GM18511 (cell line): ENCODE measurements around the gene CPNE9.

Experiments
- ATAC-seq: cut with Tn5 transposase; IDR thresholded peaks from one replicate; pipeline ENCODE4 v1.9.1; 2021; ENCODE audit warnings: mild to moderate bottlenecking, moderate library complexity; ENCODE audit not compliant: unreplicated experiment

CPNE9 gene

DNA sequence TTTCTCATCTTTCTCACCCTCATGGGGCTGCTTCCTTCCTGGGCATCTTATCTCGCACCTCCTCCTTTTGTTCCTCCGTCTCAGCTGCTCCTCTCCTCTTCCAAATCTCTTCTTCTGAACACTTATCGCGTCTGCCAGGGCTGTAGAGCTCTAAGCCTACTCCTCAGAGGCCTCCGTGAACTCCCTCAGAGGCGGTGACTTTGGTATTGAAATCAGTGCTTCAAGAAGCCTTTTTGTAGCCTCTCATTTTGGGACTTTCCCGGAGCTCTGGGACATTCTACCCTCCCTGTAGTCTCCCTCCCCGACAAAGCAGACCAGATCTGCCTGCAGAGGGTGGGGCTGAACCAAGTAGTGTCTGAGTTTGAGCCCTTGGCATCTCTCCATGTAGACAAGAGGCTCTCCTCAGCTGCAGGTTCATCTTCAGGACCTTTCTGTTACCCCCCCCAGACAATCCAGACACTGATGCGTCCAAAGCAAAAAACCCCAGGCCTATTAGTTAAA is 17.5 kb upstream of the CPNE9 start:
- ATAC-seq = no peak

DNA sequence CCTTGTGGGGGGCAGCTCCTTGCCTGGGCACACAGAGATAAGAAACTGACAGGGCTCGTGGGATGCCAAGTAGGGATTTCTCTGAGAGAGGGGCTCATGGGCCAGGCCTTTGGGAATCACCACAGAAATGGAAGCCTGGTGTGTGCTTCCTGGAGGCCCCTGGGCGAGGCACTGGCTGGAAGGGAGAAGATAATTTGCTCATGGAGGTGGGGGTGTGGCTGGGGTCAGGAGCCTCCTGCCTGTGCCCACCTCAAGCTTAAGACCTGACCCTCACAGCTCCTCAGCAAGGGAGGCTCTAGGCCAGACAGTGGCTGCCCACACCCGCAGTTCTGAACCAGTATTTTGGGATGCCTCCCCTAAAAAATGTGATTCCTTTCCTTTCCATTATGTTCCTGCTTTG is 16.9 kb upstream of the CPNE9 start:
- ATAC-seq = no peak

DNA sequence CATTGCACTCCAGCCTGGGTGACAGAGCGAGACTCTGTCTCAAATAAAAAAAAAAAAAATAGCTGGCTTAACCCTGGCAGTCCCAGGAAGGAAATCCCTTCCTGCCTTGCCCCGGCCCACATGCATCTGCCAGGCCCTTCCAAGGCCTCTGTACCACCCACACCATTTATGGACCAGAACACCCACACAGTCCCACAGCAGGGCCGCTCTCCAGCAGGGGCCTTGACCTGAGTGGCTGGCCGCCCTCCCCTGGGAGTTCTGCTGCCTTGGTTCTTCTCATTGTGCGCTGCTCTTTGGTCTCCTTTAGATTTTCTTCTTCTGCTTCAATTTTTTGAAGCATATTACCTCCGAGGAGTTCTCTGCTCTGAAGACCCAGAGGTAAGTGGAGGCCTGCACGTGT is 16.1 kb upstream of the CPNE9 start:
- ATAC-seq = no peak

DNA sequence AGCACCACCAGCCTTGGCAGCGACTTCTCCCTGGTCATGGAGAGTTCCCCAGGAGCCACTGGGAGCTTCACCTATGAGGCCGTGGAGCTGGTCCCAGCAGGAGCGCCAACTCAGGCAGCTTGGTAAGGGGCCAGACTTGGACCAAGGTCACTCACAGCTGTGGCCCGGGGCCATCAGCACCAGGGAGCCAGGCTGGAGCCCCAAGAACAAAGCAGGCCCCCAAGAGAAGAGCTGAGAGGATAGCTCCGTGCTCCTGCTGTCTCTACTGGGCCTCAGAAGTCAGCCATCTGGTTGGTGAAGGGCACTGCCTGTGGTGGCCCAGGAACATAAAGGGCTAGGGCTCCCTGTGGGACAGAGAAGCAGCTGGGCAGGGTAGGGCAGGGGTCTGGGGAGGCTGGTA is 14.7 kb upstream of the CPNE9 start:
- no peak for ATAC-seq

DNA sequence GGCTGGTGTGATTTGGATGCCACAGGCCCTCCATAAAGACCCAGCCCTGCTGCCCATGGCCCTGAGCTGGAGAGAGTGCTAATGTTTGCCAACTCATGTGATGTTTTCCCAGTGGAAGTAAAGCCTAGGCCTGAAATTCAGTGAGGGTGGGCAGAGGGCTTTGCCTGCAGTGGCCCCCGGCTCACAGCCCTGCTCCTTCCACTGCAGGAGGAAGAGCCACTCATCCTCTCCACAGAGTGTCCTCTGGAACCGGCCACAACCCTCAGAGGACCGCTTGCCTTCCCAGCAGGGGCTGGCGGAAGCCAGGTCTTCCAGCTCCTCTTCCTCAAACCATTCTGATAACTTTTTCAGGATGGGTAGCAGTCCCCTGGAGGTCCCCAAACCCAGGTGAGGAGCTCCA is 13.9 kb upstream of the CPNE9 start:
- ATAC-seq = no peak

DNA sequence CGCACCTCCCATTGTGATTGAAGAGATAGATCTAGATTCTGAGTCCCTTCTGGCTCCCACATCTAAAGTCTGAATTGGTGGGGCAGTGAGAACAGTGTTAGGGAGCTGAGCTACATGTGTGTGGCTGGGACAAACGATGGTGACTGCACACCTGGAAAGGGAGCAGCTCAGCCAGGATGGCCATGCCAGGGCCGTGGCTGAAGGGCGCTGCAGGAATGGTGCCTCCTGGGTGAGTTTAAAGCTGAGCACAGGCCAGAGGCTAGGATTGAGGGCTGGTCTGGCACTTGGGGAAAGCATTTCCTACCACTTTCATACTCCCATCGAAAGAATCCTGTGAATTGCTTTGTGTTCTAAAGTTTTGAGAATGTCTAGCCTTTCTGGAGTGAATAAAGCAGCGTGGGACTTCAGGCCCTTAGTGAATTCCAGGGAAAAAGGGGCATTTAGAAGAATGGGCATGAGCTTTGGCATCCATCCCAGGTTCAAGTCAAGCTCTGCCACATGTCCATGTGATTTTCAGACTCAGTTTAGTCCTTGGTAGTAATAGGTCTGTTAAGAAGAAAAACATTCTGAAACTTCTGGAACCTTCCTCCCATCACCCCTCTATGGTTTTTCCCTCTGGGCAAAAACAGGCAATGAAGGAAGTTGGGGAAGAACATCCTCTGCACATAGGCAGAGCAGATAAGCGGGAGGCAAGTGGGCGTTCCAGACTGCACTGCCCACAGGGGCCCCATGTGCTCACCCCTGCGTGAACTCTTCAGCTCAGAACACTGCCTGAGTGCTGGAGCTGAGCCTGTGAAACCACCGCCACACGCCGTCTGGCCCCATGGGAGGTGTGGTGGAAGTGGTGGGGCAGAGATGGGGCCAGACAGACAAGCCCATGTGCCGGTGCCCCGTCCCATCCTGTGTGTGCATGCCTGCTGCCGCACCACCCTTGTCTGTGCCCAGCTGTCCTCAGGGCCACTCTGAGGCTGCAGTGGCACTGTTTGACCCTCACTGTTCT is 12.9 kb upstream of the CPNE9 start:
- ATAC-seq = peak; percentile 99

DNA sequence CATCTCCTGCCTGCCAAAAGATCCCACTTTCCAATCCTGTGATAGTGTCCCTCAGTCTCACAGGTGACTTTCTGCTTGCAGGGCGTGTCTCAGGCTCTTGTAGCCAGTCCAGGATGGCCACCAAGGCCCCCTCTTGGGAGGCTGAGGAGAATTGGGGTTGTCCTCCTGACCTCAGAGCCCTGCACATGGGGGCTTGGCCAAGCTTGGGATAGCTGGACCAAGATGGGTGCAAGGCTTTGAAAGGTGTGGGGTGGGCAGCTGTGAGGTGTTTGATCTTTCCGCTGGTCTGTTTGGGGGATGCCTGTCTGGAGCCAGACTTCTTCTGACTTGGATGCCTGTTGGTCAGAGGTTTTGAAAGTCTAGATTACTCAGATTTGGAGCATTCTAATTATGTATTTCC is 12.0 kb upstream of the CPNE9 start:
- ATAC-seq = no peak

DNA sequence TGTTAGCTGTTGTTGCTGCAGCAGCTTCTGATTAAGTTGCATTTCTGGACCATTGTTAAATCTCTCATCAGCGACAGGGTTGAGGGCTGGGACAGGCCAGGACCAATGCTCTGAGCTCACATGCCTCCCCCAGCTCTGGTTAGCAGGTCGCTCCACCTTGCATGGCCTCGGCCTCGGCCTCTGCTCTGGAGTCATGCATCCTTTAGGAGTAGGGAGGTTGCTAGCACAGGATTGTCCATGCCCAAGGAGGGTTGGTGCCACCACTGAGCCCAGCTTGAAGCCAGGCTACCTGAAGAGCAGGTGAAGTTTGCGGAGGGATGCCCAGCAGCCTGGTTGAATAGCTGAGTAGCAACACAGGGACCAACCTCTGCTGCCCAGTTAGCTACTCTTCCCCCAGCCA is 11.2 kb upstream of the CPNE9 start:
- no peak for ATAC-seq

DNA sequence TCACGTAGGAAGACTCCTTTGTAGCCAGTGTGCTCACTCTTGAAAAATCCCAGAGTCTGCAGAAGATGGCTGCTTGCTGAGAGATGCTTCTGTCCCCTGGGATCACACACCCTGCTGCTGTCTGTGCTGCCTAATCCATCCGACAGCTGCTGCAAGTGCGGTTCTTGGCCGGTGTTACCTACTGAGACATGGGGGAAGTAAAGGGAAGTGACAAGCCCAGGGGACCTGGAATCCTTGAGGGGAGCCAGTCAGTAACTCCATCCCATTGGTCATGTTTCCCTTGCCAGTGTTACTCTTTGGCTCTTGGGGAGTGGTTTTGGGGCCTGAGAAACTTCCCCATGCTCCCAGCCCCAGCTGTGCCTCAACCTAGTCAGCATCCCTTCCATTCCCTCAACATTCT is 8.3 kb upstream of the CPNE9 start:
- no peak for ATAC-seq

DNA sequence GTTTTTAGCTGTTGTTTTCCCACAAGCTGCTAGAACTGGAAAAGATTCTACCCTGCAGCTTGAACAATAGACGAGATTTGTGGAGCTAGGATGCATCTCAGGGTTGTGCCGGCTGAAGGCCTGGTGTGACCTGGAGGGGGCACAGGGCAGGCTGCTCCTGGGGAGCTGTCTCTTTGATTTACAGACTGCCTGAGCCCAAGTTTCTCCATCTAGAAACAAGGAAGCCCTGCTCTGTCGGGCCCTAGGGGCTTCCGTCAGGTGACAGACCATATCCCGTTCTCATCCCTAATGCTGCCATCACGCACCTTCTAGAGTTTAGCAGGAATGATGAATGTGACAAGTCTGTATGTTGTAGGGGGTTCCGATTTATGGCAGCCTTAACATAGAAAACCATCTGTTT is 7.9 kb upstream of the CPNE9 start:
- ATAC-seq = no peak

DNA sequence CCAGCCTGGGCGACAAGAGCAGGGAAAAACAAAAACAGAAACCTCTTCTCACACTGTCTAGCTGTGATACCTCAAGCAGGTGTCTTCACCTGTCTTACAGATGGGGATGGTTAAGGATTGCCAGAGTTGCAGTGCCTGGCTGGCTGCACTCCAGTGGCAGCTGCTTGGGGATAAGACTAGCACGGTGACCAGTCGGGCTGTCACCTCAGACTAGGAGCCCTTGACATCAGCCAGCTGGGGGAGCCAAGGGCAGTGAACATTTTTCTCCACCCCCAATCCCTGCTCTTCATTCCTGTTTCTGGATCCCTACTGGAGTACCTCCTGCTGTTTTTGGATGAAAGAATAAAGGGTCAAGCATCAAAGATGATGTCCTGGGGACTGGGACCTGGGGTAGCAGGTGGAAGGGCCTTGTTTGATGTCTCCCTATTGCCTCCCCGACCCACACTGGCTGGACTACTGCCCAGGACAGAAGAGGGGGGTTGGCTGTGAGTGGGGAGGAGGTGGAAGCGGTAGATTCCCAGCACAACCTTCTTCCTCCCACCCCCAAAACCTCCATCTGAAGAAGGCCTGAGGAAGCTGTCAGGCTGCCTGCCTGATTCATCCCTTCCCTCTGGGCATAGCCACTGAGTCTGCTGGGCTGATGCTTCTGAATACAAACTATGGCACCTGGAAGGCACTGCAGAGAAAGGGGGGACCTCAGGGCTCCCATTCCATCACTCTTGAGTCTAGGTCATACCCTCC is 7.0 kb upstream of the CPNE9 start:
- ATAC-seq = no peak

DNA sequence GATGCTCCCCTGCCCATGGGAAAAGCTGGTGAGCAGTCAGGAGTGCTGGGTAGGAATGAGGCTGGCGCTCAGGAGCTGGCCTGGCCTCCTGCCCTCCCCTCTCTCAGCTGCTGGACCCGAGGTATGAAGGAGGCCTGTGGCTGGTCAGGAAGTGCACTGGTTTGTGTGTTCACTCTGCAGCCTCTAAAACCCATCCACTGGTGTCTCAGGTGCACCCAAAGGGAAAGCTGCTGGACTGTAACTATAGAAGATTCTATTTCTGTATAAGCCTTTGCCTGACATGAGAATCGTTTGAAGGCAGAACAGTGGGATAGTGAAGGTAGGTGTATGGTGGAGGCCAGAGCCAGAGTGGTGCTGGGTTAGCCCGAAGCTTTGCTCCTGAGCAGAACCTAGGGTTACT is 5.7 kb upstream of the CPNE9 start:
- no peak for ATAC-seq

DNA sequence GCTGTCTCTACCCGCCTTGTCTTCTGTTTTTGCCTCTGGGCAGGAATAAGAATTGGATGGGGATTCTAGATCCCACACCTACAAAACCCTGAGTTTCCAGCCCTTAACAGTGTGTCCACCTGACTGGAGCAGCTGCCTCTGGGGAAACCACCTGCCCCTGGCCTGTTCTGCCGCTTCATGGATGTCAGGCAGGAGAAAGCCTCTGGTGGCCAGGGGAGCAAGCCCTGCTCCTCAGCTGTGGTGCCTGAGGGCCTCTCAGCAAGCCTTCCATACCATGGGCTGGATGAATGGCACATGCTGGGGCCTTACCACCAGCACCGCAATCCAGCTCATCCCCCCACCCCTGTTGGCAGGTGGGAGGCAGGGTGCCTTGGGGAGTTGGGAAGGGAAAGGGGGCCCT is 5.3 kb upstream of the CPNE9 start:
- ATAC-seq = no peak

DNA sequence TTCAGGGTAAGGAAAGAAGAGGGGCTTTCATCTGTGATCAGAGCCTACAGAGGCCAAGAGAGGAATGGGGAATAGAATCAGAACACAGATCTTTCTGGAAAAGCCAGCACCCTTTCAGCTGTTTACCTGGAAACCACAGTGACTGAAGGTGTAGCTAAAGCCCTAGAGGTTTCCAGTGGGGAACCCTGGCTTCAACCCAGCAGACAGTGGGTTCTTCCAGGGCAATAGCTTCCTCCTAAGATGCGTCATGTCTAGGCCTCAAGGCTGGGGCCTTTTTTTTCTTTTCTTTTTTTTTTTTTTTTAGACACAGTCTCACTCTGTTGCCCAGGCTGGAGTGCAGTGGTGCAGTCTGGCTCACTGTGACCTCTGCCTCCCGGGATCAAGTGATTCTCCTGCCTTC is 3.1 kb upstream of the CPNE9 start:
- no peak for ATAC-seq

DNA sequence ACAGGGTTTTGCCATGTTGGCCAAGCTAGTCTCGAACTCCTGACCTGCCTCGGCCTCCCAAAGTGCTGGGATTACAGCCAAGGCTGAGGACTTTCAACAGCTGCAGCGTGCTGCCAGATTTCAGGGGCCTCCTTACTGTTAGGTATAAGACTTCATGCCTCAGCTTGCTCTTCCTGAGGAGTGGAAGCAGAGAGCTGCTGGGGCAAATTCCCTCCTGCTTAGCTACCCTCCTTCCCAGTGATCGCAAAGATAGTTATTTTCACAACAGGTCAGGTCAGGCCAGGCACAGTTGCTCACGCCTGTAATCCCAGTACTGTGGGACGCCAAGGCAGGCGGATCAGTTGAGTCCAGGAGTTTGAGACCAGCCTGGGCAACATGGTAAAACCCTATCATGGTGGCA is 2.6 kb upstream of the CPNE9 start:
- no peak for ATAC-seq

DNA sequence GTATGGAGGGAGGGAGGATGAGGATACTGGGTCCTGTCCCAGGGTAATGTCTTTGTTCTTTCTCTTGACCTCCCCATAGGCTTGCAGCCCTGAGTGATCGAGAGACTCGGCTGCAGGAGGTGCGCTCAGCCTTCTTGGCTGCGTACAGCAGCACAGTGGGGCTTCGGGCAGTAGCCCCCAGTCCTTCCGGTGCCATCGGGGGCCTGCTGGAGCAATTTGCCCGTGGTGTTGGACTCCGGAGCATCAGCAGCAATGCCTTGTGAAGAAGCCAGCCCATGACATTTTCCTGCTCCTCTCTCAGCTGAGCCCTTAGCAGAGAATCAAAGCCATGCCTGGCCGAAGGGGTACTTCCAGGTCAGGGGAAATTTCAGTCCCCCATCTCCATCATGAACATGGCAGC is 1.9 kb upstream of the CPNE9 start:
- ATAC-seq = no peak

DNA sequence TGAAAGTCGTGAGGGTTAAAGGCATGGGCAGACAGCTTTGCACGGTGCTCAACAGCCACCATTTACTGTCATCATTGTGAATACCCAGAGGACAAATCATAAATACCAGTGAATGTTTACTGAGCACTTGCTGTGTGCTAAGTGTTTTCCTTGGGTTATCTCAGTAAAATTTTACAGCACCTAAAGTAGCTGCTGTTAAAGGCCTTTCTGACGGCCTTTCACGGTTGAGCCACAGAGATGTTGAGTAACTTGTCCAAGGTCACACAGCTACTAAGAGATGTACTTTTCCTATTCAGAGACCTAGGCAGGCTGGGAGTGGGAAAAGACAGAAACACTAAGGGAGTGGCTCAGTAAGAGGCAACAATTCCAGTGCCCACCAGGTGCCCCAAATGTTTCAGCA is 393 bp upstream of the CPNE9 start:
- no peak for ATAC-seq

DNA sequence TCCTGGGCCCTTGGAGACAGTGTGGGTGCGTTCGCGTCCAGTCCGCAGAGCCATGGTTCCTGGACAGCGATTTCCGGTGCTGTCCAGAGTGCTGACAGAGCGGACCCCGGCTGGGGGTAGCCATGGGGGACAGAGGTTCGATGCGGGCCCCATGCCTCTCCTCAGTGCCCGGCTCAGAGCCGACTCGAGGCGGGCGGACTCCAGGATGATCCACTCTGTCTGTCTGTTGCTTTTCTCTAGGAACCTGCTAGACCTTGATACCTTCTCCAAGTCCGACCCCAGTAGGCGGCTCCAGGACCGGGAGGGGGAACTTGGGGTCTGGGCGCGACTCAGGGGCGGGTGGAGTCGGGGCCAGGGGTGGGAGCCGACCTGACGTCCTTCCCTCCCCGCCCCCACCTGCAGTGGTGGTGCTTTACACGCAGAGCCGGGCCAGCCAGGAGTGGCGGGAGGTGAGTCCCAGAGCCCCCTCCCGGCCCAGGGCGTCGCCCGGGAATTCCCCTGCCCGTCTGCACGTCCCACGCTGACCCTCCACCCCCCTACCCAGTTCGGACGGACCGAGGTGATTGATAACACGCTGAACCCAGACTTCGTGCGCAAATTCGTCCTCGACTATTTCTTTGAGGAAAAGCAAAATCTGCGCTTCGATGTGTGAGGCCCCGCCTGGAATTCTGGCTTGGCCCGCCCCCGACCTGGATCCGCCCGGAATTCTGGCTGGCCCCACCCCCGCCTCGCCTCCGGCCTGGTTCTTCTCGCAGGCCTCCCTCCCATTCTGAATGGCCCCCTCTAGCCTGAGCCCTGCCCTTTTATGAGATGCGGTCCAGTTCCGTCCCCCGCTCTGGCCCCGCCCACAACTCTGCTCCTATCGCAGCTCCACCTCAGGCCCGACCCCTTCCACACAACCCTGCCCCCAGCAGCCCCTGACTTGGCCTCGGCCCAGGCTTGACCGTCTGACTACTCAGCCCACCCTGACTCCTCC is 1.0 kb downstream of the CPNE9 start:
- ATAC-seq = no peak

DNA sequence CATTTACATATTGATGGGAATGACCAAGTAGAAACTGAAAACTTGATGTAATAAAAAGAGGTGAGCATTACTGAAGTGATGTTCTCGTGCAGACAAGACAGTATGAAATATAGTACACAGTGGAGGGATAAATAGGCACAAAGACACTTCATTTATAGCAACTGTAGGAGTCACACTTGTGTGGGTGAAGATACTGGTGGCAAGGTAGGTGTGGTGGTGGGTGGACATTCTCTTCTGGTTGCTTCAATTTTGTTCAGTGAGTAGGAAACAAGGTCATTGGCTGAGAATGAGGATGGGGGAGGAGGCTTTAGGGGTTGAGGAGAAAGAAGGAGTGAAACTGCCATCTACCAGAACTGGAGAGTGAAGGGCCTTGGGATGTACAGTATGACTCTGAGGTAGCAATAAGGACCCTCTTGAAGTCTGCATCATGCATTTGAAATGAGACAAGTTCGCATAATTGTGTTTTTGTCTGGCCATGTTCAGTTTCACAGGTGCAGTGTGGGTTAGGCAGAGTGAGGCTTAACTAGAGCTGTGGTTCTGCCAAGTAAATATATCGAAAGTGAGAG is 6.6 kb downstream of the CPNE9 start:
- no peak for ATAC-seq

DNA sequence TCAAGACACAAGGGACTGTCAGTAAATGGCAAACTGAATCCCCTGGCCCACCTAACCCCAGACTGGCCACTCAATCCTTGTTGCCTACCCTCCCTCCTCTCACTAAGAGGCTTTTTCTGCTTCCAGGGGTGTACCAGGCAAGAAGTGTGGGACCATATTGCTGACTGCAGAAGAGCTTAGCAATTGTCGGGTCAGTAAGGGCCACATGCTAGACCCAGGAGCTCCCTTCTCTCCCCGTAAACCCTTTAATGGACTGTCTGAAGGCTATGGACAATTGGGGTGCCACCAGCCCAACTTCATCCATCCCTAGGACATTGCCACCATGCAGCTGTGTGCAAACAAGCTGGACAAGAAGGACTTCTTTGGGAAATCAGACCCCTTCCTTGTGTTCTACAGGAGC is 8.8 kb downstream of the CPNE9 start:
- no peak for ATAC-seq

DNA sequence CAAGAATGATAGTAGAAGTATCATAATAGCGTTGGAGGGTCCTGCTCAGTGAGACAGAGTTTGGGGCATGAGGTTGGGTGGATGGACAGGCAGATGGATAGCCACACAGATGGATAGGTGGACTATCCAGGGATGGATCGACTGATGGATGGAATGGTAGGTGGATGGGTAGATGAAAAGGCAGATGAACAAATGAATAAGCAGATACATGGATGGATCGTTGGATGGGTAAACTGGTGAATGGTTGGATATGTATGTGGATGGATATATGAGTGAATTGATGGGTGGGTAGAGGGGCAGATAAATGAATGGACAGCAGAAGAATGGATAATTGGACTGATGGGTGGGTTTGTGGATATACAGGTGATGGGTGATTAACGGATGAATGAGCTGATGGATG is 9.5 kb downstream of the CPNE9 start:
- ATAC-seq = no peak
